ENCODE results near the gene IGFL1.

- TF ChIP-seq POLR2A (IDR thresholded peaks at IDR 0.05; ENCODE audit: low read length) (no peak), GATA1 (IDR thresholded peaks at IDR 0.05; ENCODE audit: low read depth, low read length) (no peak)
Measured at GRCh38 chr19:46279177-46279576, 49.6 kb downstream of the IGFL1 start.

Measured in erythroblast (primary cell).